H9 (cell line): ENCODE data around the gene DNLZ. TPM values are rescaled to one million over a fixed set of nuclear protein-coding genes. Genes with fewer than 3 reads are reported as not detected.

Experiments used
- DNase-seq: peaks from one replicate; pipeline ENCODE4 v3.0.0-alpha.2; 2017
- H2AFZ ChIP-seq: one replicate; pipeline ENCODE4 v1.6.1; 2013; ENCODE audit warnings: mild to moderate bottlenecking, low read length, control low read depth, moderate library complexity
- H2AK5ac ChIP-seq: 2 replicates; pipeline ENCODE4 v1.6.1; 2013; ENCODE audit warnings: low read length, control low read depth, mixed read lengths; ENCODE audit not compliant: insufficient read length
- H2BK120ac ChIP-seq: one replicate; pipeline ENCODE4 v1.6.1; 2013; ENCODE audit warnings: low read depth, mild to moderate bottlenecking, low read length, control low read depth, inconsistent platforms; ENCODE audit not compliant: poor library complexity, severe bottlenecking
- H2BK12ac ChIP-seq: 2 replicates; pipeline ENCODE4 v1.6.1; 2013; ENCODE audit warnings: low read length, control low read depth, mixed read lengths, low read depth; ENCODE audit not compliant: insufficient read length
- H2BK15ac ChIP-seq: 2 replicates; pipeline ENCODE4 v1.6.1; 2013; ENCODE audit warnings: low read depth, low read length, control low read depth
- H2BK20ac ChIP-seq: one replicate; pipeline ENCODE4 v1.6.1; 2013; ENCODE audit warnings: low read depth, mild to moderate bottlenecking, low read length, control low read depth, inconsistent platforms; ENCODE audit not compliant: poor library complexity, severe bottlenecking
- H2BK5ac ChIP-seq: 2 replicates; pipeline ENCODE4 v1.6.1; 2013; ENCODE audit warnings: low read length, control low read depth, mixed read lengths; ENCODE audit not compliant: insufficient read length
- H3K14ac ChIP-seq: 2 replicates; pipeline ENCODE4 v1.6.1; 2013; ENCODE audit warnings: low read length, control low read depth; ENCODE audit not compliant: insufficient read depth
- H3K18ac ChIP-seq: 2 replicates; pipeline ENCODE4 v1.6.1; 2013; ENCODE audit warnings: low read depth, mild to moderate bottlenecking, mixed read lengths, low read length, control low read depth; ENCODE audit not compliant: insufficient read length
- H3K23ac ChIP-seq: 2 replicates; pipeline ENCODE4 v1.6.1; 2013; ENCODE audit warnings: low read length, control low read depth, mixed read lengths, low read depth; ENCODE audit not compliant: insufficient read length
- H3K23me2 ChIP-seq: 2 replicates; pipeline ENCODE4 v1.6.1; 2013; ENCODE audit warnings: low read depth, mild to moderate bottlenecking, mixed read lengths, low read length, control low read depth; ENCODE audit not compliant: insufficient read length, poor library complexity, severe bottlenecking
- H3K27ac ChIP-seq: 2 replicates; pipeline ENCODE4 v1.5.1; 2013; ENCODE audit warnings: low read length, control low read depth, mixed read lengths, low read depth; ENCODE audit not compliant: insufficient read length
- H3K27me3 ChIP-seq: 2 replicates; pipeline ENCODE4 v1.6.1; 2013; ENCODE audit warnings: low read length, control low read depth, inconsistent platforms; ENCODE audit not compliant: insufficient read depth
- H3K4ac ChIP-seq: 2 replicates; pipeline ENCODE4 v1.6.1; 2013; ENCODE audit warnings: low read depth, mild to moderate bottlenecking, control low read depth, inconsistent platforms, low read length, moderate library complexity
- H3K4me1 ChIP-seq: 2 replicates; pipeline ENCODE4 v1.6.1; 2013; ENCODE audit warnings: low read length, control low read depth, inconsistent platforms; ENCODE audit not compliant: insufficient read depth
- H3K4me2 ChIP-seq: 2 replicates; pipeline ENCODE4 v1.6.1; 2013; ENCODE audit warnings: low read length, control low read depth, mixed read lengths; ENCODE audit not compliant: insufficient read length, insufficient read depth
- H3K56ac ChIP-seq: 2 replicates; pipeline ENCODE4 v1.6.1; 2013; ENCODE audit warnings: low read depth, mild to moderate bottlenecking, mixed read lengths, low read length, control low read depth; ENCODE audit not compliant: insufficient read length
- H3K79me1 ChIP-seq: 2 replicates; pipeline ENCODE4 v1.6.1; 2013; ENCODE audit warnings: low read depth, mild to moderate bottlenecking, moderate library complexity, low read length, control low read depth, inconsistent platforms; ENCODE audit not compliant: insufficient read depth, poor library complexity, severe bottlenecking
- H3K79me2 ChIP-seq: 2 replicates; pipeline ENCODE4 v1.6.1; 2013; ENCODE audit warnings: low read length, control low read depth, inconsistent platforms; ENCODE audit not compliant: insufficient read depth
- H3K9ac ChIP-seq: 2 replicates; pipeline ENCODE4 v1.6.1; 2013; ENCODE audit warnings: low read length, control low read depth, mixed read lengths; ENCODE audit not compliant: insufficient read length; ENCODE audit errors: extremely low read depth
- H3K9me3 ChIP-seq: one replicate; pipeline ENCODE4 v1.6.1; 2013; ENCODE audit warnings: low read depth, low read length, inconsistent platforms; ENCODE audit not compliant: control insufficient read depth
- H3T11ph ChIP-seq: one replicate; pipeline ENCODE4 v1.6.1; 2013; ENCODE audit warnings: mild to moderate bottlenecking, low read length, control low read depth, inconsistent platforms
- H4K20me1 ChIP-seq: one replicate; pipeline ENCODE4 v1.6.1; 2013; ENCODE audit not compliant: control insufficient read depth, insufficient read length, insufficient read depth
- H4K5ac ChIP-seq: 2 replicates; pipeline ENCODE4 v1.6.1; 2013; ENCODE audit warnings: low read depth, mild to moderate bottlenecking, mixed read lengths, low read length, control low read depth; ENCODE audit not compliant: insufficient read length
- H4K8ac ChIP-seq: replicated peaks from 2 replicates; pipeline ENCODE4 v1.6.1; 2013; ENCODE audit warnings: low read length, control low read depth, mixed read lengths, low read depth; ENCODE audit not compliant: insufficient read length
- H4K91ac ChIP-seq: 2 replicates; pipeline ENCODE4 v1.6.1; 2013; ENCODE audit warnings: low read depth, mild to moderate bottlenecking, moderate library complexity, mixed read lengths, low read length, control low read depth; ENCODE audit not compliant: insufficient read length
- H3K27ac Mint-ChIP-seq, 3 experiments: 2 replicates in 2 of 3; 3 replicates in 1 of 3; pipeline ENCODE4 v1.8.0; 2020 to 2021; ENCODE audit warnings: mixed read lengths in 3 of 3, mild to moderate bottlenecking in 1 of 3, moderate library complexity in 1 of 3
- H3K27me3 Mint-ChIP-seq: 2 replicates; pipeline ENCODE4 v1.8.0; 2021; ENCODE audit warnings: low read depth, mild to moderate bottlenecking, moderate library complexity, mixed read lengths
- H3K36me3 Mint-ChIP-seq, 3 experiments: 2 replicates in 2 of 3; 3 replicates in 1 of 3; pipeline ENCODE4 v1.8.0; 2020 to 2021; ENCODE audit warnings: low read depth in 3 of 3, mixed read lengths in 3 of 3; ENCODE audit not compliant: insufficient read depth in 1 of 3
- H3K4me1 Mint-ChIP-seq, 2 experiments: 2 replicates each; pipeline ENCODE4 v1.8.0; 2020; ENCODE audit warnings: mixed read lengths in 2 of 2
- H3K4me3 Mint-ChIP-seq, 2 experiments: 2 replicates in 1 of 2; 3 replicates in 1 of 2; pipeline ENCODE4 v1.8.0; 2020 to 2021; ENCODE audit warnings: mild to moderate bottlenecking in 2 of 2, mixed read lengths in 2 of 2, moderate library complexity in 1 of 2
- H3K9me3 Mint-ChIP-seq, 2 experiments: 2 replicates in 1 of 2; 3 replicates in 1 of 2; pipeline ENCODE4 v1.8.0; 2020; ENCODE audit warnings: mild to moderate bottlenecking in 2 of 2, mixed read lengths in 2 of 2, moderate library complexity in 1 of 2
- WGBS: extraction: QIAGEN DNeasy Blood & Tissue Kit; methylation state at CpG from one replicate; pipeline ENCODE4 v1.1.7; 2013; ENCODE audit warnings: missing lambda C conversion rate, low lambda C conversion rate, mixed read lengths; ENCODE audit not compliant: insufficient read length; ENCODE audit errors: extremely low coverage; 5-methylcytosine and 5-hydroxymethylcytosine counted together
- total RNA-seq: library from RNA; stranded (reverse); gene quantifications from 2 replicates; pipeline ENCODE4 v1.2.1, GENCODE V29; 2021
- TF ChIP-seq, protein P1 (sequence below): fragments of 200-600 bp; sonication (generic); conservative IDR thresholded peaks from 3 replicates; pipeline ENCODE4 v1.8.0; 2021; ENCODE audit warnings: antibody characterized with exemption, mild to moderate bottlenecking

DNLZ gene
- total RNA-seq, 1 experiment from 2014 or later, result 24.8 TPM

DNA sequence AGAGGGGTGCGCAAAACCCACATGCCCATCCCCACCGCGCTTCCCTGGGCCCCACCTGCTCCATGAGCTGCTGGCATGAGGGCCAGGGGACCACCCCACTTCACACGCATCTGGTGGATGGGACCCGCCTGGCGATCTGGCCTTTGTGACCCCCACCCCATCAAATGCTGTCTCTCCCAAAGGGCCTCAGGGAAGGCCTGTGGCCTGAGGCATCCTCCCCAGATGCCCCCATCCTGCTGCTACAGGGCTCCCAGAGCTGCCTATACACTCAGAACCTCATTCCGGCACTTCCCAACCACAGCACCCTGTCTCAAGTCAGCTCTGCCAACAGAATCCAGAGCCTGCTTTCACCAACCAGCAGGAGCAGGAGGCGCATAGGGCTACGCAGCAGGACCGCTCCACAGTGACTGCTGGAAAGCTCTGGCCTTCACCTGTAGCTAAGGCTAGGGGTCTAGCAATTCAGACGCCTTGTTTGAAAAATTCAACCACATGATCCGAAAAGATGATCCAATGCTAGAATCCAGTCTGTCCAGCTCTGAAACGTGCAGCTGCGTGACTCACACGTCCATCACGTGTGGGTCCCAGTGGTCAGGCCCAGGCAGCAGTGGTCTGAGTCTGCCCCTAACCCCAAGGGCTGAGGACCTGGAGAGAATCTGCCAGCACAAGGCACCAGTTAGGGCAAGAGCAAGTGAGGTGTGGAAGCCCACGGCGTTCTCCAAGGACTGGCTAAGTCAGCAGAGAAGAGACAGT lies 37.8 kb upstream of the DNLZ start:
- peak overlapping the region in 2 of 3 experiments; percentile 75 to 88; a peak in 4 of 7 replicates for H3K27ac Mint-ChIP-seq

More for the DNA sequence above, 37.8 kb upstream of the DNLZ start:
- no peak overlapping the region for H2BK20ac ChIP-seq
- no peak overlapping the region for H3K14ac ChIP-seq
- H2BK120ac ChIP-seq, result no peak overlapping the region
- no peak overlapping the region for H3K4ac ChIP-seq
- H3K56ac ChIP-seq, result no peak overlapping the region
- H3K9me3 ChIP-seq, result no peaks in the 10 kb centered on the region
- H3K23ac ChIP-seq, result no peak overlapping the region
- H2BK12ac ChIP-seq, result no peak overlapping the region
- H3K4me2 ChIP-seq, result no peak overlapping the region
- H3T11ph ChIP-seq, result no peak overlapping the region
- H2BK5ac ChIP-seq, result no peak overlapping the region
- H3K4me3 Mint-ChIP-seq, result peak overlapping the region in 1 of 2 experiments; percentile 61; a peak in 3 of 5 replicates
- no peak overlapping the region for H2BK15ac ChIP-seq
- H3K79me2 ChIP-seq, result peaks cover 12% of the 10 kb centered on the region; the same call in 1 of the 2 replicates
- H3K18ac ChIP-seq, result no peak overlapping the region
- H3K27me3 ChIP-seq, result no peaks in the 10 kb centered on the region
- H2AFZ ChIP-seq, result no peak overlapping the region
- H3K23me2 ChIP-seq, result peaks cover 6% of the 10 kb centered on the region
- TF ChIP-seq, protein P1, sequence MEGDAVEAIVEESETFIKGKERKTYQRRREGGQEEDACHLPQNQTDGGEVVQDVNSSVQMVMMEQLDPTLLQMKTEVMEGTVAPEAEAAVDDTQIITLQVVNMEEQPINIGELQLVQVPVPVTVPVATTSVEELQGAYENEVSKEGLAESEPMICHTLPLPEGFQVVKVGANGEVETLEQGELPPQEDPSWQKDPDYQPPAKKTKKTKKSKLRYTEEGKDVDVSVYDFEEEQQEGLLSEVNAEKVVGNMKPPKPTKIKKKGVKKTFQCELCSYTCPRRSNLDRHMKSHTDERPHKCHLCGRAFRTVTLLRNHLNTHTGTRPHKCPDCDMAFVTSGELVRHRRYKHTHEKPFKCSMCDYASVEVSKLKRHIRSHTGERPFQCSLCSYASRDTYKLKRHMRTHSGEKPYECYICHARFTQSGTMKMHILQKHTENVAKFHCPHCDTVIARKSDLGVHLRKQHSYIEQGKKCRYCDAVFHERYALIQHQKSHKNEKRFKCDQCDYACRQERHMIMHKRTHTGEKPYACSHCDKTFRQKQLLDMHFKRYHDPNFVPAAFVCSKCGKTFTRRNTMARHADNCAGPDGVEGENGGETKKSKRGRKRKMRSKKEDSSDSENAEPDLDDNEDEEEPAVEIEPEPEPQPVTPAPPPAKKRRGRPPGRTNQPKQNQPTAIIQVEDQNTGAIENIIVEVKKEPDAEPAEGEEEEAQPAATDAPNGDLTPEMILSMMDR, result no peak
- H4K20me1 ChIP-seq, result no peaks in the 10 kb centered on the region
- H2AK5ac ChIP-seq, result no peak overlapping the region
- no CpG with 5 or more reads among the region's 18 CpGs for WGBS
- H4K91ac ChIP-seq, result no peak overlapping the region
- H3K36me3 Mint-ChIP-seq, result peaks cover 24 to 70% (median 58%) of the 10 kb centered on the region in 3 experiments
- H3K9me3 Mint-ChIP-seq, result no peaks in the 10 kb centered on the region
- H4K5ac ChIP-seq, result no peak overlapping the region
- peaks cover 7% of the 10 kb centered on the region for H3K79me1 ChIP-seq
- H4K8ac ChIP-seq, result no peak overlapping the region
- no peaks in the 10 kb centered on the region for H3K27me3 Mint-ChIP-seq
- no peak overlapping the region for H3K9ac ChIP-seq
- no peak overlapping the region for H3K27ac ChIP-seq
- no peaks in the 10 kb centered on the region for H3K4me1 ChIP-seq
- peaks cover 11 to 12% of the 10 kb centered on the region in 2 experiments for H3K4me1 Mint-ChIP-seq
- DNase-seq, result no peak
